Coronary artery (tissue), 2 donors: ENCODE results near the gene SLC41A3.
"Not testable (repeated sequence)": the region's sequence is repeated elsewhere in the genome, so short reads cannot be mapped to it uniquely, and the experiment has no call there.

Source experiments
- DNase-seq: peaks from one replicate; pipeline ENCODE4 v3.0.0-alpha.2; 2017; ENCODE audit warnings: low spot score
- H3K27ac ChIP-seq, 2 donors: fragments of 200-600 bp; sonication (generic); one replicate each; pipeline ENCODE4 v1.5.1; 2016 to 2019
- H3K4me3 ChIP-seq: fragments of 200-600 bp; sonication (generic); 2 replicates; pipeline ENCODE4 v1.5.1; 2016; ENCODE audit warnings: mild to moderate bottlenecking, moderate library complexity
- CTCF ChIP-seq: fragments of 200-600 bp; sonication (generic); IDR thresholded peaks from one replicate; pipeline ENCODE4 v1.5.1; 2019; ENCODE audit warnings: antibody characterized with exemption

Gene SLC41A3

GRCh38 chr3:126080970-126081369 lies 3.0 kb downstream of the SLC41A3 start:
- DNase-seq, result no peak
- no peak for TF ChIP-seq CTCF
- Histone ChIP-seq H3K4me3 (no peak overlapping the region), H3K27ac (no peak overlapping the region)

GRCh38 chr3:126078866-126079265 lies 5.1 kb downstream of the SLC41A3 start:
- no peak overlapping the region for H3K27ac ChIP-seq
- no peak overlapping the region for H3K4me3 ChIP-seq
- TF ChIP-seq CTCF, result no peak
- no peak for DNase-seq

- TF ChIP-seq CTCF, result no peak
- Histone ChIP-seq H3K27ac (no peak overlapping the region), H3K4me3 (no peak overlapping the region)
- DNase-seq, result no peak
These were observed 6.2 kb downstream of the SLC41A3 start for GRCh38 chr3:126077754-126078153.

- TF ChIP-seq CTCF, result no peak
- Histone ChIP-seq H3K4me3 (no peak overlapping the region), H3K27ac (no peak overlapping the region)
- DNase-seq, result no peak
These were observed 7.8 kb downstream of the SLC41A3 start for GRCh38 chr3:126076140-126076539.

GRCh38 chr3:126070146-126070545 lies 13.8 kb downstream of the SLC41A3 start:
- Histone ChIP-seq H3K4me3 (no peak overlapping the region), H3K27ac (no peak overlapping the region)
- no peak for DNase-seq
- TF ChIP-seq CTCF, result no peak

- Histone ChIP-seq H3K4me3 (no peak overlapping the region), H3K27ac (no peak overlapping the region)
- no peak for TF ChIP-seq CTCF
- no peak for DNase-seq
These were observed 16.0 kb downstream of the SLC41A3 start for GRCh38 chr3:126067959-126068358.

GRCh38 chr3:126066676-126067075 lies 17.2 kb downstream of the SLC41A3 start:
- not testable (repeated sequence) for H3K4me3 ChIP-seq, H3K27ac ChIP-seq, DNase-seq

GRCh38 chr3:126065876-126066275 lies 18.0 kb downstream of the SLC41A3 start:
- TF ChIP-seq CTCF, result no peak
- H3K27ac ChIP-seq, result no peak overlapping the region
- no peak for DNase-seq
- H3K4me3 ChIP-seq, result no peak overlapping the region
